Measurements from ENCODE around the gene NCKAP1. TPM values are rescaled to one million over a fixed set of nuclear protein-coding genes. Genes with fewer than 3 reads are reported as not detected.

The NCKAP1 gene
- total RNA-seq, 1 experiment from 2014 or later = 112 TPM

GRCh38 chr2:182895169-182895568 lies 143.1 kb downstream of the NCKAP1 start:
- Histone ChIP-seq H3K9me3 (ENCODE audit: control insufficient read depth, low read depth, low read length) (no peaks in the 10 kb centered on the region), H3K4ac (ENCODE audit: low read depth, low read length) (no peak overlapping the region), H3K18ac (ENCODE audit: insufficient read length, low read depth, low read length) (no peak overlapping the region), H3K9ac (ENCODE audit: extremely low read depth, insufficient read length, low read length) (no peak overlapping the region), H3K56ac (ENCODE audit: insufficient read length, low read depth, low read length) (no peak overlapping the region), H3K4me1 (ENCODE audit: insufficient read depth, low read length) (no peaks in the 10 kb centered on the region), H4K8ac (replicated peaks; ENCODE audit: insufficient read length, low read depth, low read length) (no peak overlapping the region), H3K79me2 (ENCODE audit: insufficient read depth, low read length) (no peaks in the 10 kb centered on the region), H3K14ac (ENCODE audit: insufficient read depth, low read length) (no peak overlapping the region), H3T11ph (ENCODE audit: low read length) (no peak overlapping the region), H3K79me1 (ENCODE audit: insufficient read depth, low read depth, low read length, poor library complexity, severe bottlenecking) (no peaks in the 10 kb centered on the region), H4K5ac (ENCODE audit: insufficient read length, low read depth, low read length) (no peak overlapping the region), H2BK120ac (ENCODE audit: low read depth, low read length, poor library complexity, severe bottlenecking) (no peak overlapping the region), H2BK12ac (ENCODE audit: insufficient read length, low read depth, low read length) (no peak overlapping the region), H4K91ac (ENCODE audit: insufficient read length, low read depth, low read length) (no peak overlapping the region), H3K4me2 (ENCODE audit: insufficient read depth, insufficient read length, low read length) (no peak overlapping the region), H2BK15ac (ENCODE audit: low read depth, low read length) (no peak overlapping the region), H4K20me1 (ENCODE audit: control insufficient read depth, insufficient read depth, insufficient read length) (no peaks in the 10 kb centered on the region), H2BK20ac (ENCODE audit: low read depth, low read length, poor library complexity, severe bottlenecking) (no peak overlapping the region), H3K23ac (ENCODE audit: insufficient read length, low read depth, low read length) (no peak overlapping the region), H3K23me2 (ENCODE audit: insufficient read length, low read depth, low read length, poor library complexity, severe bottlenecking) (no peaks in the 10 kb centered on the region), H3K27me3 (ENCODE audit: insufficient read depth, low read length) (no peaks in the 10 kb centered on the region; the same call in 1 of the 2 replicates), H3K27ac (ENCODE audit: insufficient read length, low read depth, low read length) (no peak overlapping the region), H2AFZ (ENCODE audit: low read length) (no peak overlapping the region), H2AK5ac (ENCODE audit: insufficient read length, low read length) (no peak overlapping the region), H2BK5ac (ENCODE audit: insufficient read length, low read length) (no peak overlapping the region)
- no CpG with 5 or more reads among the region's 4 CpGs for WGBS (ENCODE audit: extremely low coverage, insufficient read length, low lambda C conversion rate)
- Mint-ChIP-seq H3K36me3 (ENCODE audit: insufficient read depth in 1 of 3, low read depth in 3 of 3) (no peaks in the 10 kb centered on the region; a peak in 1 of 7 replicates), H3K27ac (no peak overlapping the region), H3K9me3 (no peaks in the 10 kb centered on the region; a peak in 1 of 5 replicates), H3K4me1 (no peaks in the 10 kb centered on the region), H3K27me3 (ENCODE audit: low read depth) (peaks cover 2% of the 10 kb centered on the region; the same call in 1 of the 2 replicates), H3K4me3 (no peak overlapping the region)
- no peak for DNase-seq
- TF ChIP-seq, protein P1, sequence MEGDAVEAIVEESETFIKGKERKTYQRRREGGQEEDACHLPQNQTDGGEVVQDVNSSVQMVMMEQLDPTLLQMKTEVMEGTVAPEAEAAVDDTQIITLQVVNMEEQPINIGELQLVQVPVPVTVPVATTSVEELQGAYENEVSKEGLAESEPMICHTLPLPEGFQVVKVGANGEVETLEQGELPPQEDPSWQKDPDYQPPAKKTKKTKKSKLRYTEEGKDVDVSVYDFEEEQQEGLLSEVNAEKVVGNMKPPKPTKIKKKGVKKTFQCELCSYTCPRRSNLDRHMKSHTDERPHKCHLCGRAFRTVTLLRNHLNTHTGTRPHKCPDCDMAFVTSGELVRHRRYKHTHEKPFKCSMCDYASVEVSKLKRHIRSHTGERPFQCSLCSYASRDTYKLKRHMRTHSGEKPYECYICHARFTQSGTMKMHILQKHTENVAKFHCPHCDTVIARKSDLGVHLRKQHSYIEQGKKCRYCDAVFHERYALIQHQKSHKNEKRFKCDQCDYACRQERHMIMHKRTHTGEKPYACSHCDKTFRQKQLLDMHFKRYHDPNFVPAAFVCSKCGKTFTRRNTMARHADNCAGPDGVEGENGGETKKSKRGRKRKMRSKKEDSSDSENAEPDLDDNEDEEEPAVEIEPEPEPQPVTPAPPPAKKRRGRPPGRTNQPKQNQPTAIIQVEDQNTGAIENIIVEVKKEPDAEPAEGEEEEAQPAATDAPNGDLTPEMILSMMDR (conservative IDR thresholded peaks at IDR 0.05) = no peak

Measured in H9 (cell line).